Left colon (tissue), 2 donors: Measurements from ENCODE around the gene RNU1-3. TPM values are rescaled to one million over a fixed set of nuclear protein-coding genes. Genes with fewer than 3 reads are reported as not detected.
A peak's percentile ranks its signal among the peaks of the same experiment; 100 is the strongest.
"Not testable (repeated sequence)": the region's sequence is repeated elsewhere in the genome, so short reads cannot be mapped to it uniquely, and the experiment has no call there.

Experiments used
- ATAC-seq: fragments of 200-7000 bp; cut with Tn5 transposase; one replicate; pipeline ENCODE4 v1.9.1; 2020; ENCODE audit warnings: mild to moderate bottlenecking, moderate library complexity
- DNase-seq, 2 donors: peaks; one replicate each; pipeline ENCODE4 v3.0.0-alpha.2; 2020
- intact Hi-C, 2 donors: fragments of 100-400 bp; cut with DNase I in 1 of 2; cut with micrococcal nuclease in 1 of 2; formaldehyde crosslinking; loops; one replicate each; pipeline versions ENCODE4 v1.11.2 to v1.14.0; 2022; cut with DNase I, micrococcal nuclease
- long read RNA-seq: library from polyadenylated mRNA; unstranded; transcript quantifications from one replicate; pipeline ENCODE4 v2.0.0, GENCODE V29; 2021
- total RNA-seq, 2 donors: library from RNA; stranded (reverse); fragmentation: NEBNext Ultra II Directional; extraction: Animal tissue kit (Norgen Biotek cat#: 25700); gene quantifications; one replicate each; pipeline ENCODE4 v1.2.1, GENCODE V29; 2021
- donor health status: DM: no; HTN: no; CAD: no.
- donor health status: DM: yes; HTN: yes; CAD: no.

Gene RNU1-3
- total RNA-seq: 1,000 to 10,000 TPM; 3,977 to 5,589 TPM
- long read RNA-seq: 0 reads

GRCh38 chr1:16666502-16667413, at the start of gene RNU1-3:
RNU1-3 (minus strand) TSS chr1:16666948.
- peak; percentile 99 for ATAC-seq
- intact Hi-C loops, DNase-seq: not testable (repeated sequence)

- intact Hi-C loops, ATAC-seq, DNase-seq: not testable (repeated sequence)
Measured at GRCh38 chr1:16713480-16713879, 46.7 kb upstream of the RNU1-3 start.

GRCh38 chr1:16712984-16713383, 46.2 kb upstream of the RNU1-3 start:
- DNase-seq, intact Hi-C loops, ATAC-seq: not testable (repeated sequence)

DNA sequence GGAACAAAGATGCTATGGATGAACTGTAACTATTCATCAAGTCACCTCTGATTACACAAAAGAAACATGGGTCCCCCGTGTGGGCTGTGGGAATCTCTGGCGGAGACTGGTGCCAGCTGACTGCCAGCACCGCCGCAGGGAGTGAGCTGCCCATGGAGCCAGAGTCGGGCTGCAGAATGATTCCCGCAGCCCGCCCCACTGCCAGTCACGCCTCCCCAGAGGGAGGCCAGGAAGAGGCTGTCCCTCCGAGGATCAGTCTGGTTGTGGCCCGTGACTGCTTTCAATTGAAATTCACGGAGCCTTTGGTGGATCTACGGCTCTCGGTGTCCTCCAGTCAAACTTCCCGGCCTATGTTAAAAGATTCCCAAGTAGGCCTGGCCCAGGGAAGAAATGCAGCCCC, 45.8 kb upstream of the RNU1-3 start:
- intact Hi-C loops, ATAC-seq, DNase-seq: not testable (repeated sequence)

DNA sequence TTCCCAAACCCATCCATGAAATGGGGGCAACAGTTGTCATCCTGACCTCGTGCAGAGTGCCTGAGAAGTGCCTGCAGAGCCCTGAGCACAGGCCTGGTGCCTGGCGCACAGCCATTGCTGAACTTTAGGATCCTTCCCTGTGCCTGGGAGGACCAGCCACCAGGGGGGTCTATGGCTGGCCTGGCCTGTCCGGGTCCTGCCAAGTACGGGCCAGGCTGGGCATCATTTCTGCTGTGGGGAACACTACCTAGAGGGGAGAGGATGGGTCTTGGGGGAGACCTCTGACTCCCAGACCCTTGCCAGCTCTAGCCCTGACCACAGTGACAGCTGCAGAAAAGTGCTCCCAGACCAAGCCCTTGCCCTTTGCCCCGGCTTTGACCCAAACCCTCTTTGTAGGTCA, 45.4 kb upstream of the RNU1-3 start:
- intact Hi-C loops: not testable (repeated sequence)

DNA sequence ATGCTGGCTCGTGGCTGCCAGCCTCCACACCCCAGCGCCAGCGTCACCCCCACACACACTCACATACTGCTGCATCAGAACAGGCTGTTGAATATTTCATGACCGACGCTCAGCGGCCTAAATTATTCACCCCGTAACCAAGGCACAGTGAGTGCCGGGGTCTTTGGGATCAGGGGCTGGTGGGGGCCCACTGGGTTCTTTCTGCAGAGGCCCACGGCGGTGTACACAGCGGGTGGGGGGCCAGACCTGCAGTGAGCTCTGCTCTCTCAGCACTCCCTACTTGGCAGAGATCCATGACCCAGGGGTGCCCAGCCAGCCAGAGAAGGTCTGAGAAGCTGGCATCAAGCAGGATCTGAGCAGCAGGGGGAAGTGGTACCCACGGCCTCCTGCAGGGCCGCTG, 43.9 kb upstream of the RNU1-3 start:
- DNase-seq, intact Hi-C loops, ATAC-seq: not testable (repeated sequence)

More for the DNA sequence above, 45.4 kb upstream of the RNU1-3 start:
- DNase-seq, ATAC-seq: not testable (repeated sequence)

- ATAC-seq: peak; percentile 63
- intact Hi-C loops: not testable (repeated sequence)
- DNase-seq: peak in 1 of 2 donors; percentile 60
Measured at GRCh38 chr1:16709659-16710087, 42.9 kb upstream of the RNU1-3 start.

DNA sequence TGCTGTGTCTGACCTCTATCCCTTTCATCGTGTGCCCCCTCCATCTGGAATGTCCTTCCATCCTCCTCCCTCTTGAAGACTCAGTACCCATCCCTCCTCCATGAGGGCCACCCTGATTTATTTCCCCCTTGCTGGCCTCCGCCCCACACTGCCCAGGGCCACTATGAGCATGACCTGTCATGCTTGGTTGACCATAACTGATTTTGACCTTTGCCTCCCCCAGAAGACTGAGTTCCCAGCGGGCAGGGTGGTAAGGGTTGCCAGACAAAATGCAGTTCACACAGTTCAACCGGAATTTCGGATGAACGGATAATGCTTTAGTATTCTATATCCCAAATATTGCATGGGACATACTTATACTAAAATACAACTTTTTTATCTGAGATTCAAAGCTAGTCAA, 42.0 kb upstream of the RNU1-3 start:
- ATAC-seq, intact Hi-C loops, DNase-seq: not testable (repeated sequence)

GRCh38 chr1:16707130-16708093, 40.7 kb upstream of the RNU1-3 start:
- DNase-seq, intact Hi-C loops: not testable (repeated sequence)
- ATAC-seq: peak; percentile 73

DNA sequence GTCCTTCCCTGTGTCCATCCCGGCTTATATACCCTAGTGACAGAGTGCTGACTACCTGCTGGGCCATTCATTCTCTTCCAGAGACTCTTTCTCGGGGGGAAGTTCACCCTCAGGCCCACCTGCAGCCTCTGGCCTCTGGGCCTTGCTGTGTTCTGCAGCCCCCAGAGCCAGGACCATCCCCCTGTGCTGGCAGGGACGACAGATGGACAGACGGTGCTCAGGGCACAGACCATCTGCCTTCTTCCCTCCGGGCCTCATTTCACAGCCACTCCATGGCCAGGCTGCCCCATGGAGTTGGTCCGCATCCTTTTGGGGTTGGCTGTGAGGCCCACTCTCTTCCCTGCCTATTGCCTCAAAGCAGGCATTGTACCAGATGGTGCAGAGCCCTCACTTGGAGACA, 39.6 kb upstream of the RNU1-3 start:
- ATAC-seq, DNase-seq, intact Hi-C loops: not testable (repeated sequence)

GRCh38 chr1:16704502-16705100, 37.9 kb upstream of the RNU1-3 start:
- ATAC-seq, DNase-seq, intact Hi-C loops: not testable (repeated sequence)

GRCh38 chr1:16704076-16704475, 37.3 kb upstream of the RNU1-3 start:
- intact Hi-C loops, ATAC-seq, DNase-seq: not testable (repeated sequence)

DNA sequence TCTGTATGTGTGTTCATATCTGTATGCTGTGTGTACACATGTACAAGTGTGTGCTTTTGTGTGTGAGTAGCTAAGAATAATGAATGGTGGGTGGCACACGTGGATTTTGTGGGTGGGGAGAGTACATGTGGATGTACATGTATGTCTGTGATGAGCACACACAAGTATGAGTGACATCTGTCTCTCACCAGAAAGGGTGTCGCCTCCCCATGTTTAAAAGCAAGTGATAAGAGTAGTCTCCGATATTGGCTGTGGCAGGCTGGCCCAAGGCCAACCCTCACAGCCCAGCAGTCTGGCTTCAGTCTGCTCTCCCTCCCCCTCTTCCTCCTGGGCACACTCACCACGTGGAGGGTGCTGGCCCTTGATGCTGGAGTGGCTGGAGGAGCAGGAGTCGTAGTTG, 36.9 kb upstream of the RNU1-3 start:
- DNase-seq, intact Hi-C loops: not testable (repeated sequence)
- peak; percentile 12 for ATAC-seq

GRCh38 chr1:16703141-16703540, 36.4 kb upstream of the RNU1-3 start:
- intact Hi-C loops, DNase-seq: not testable (repeated sequence)
- ATAC-seq: peak; percentile 62

DNA sequence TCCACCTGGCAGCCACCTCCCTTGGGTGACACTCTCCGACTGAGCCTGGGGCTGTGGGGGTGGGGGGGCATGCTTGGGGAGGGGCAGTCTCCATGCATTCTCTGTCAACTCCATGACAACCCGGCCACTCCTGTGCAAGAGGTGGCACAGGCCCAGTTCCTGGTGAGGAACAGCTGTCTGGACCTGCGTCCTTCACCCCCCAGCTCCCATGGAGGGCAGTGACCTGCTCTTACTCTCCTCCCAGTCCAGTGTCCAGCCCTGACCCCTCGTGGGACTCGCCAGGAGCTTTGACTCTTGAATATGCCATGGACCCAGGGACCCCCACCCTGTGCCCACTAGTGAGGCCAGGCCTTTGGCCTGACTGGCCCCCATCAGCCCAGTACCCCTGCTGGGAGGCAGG, 35.5 kb upstream of the RNU1-3 start:
- intact Hi-C loops, DNase-seq: not testable (repeated sequence)

GRCh38 chr1:16701189-16701588, 34.4 kb upstream of the RNU1-3 start:
- ATAC-seq: peak; percentile 6
- DNase-seq, intact Hi-C loops: not testable (repeated sequence)

More for the DNA sequence above, 35.5 kb upstream of the RNU1-3 start:
- ATAC-seq: not testable (repeated sequence)

- ATAC-seq, DNase-seq, intact Hi-C loops: not testable (repeated sequence)
Measured at GRCh38 chr1:16700138-16700895, 33.6 kb upstream of the RNU1-3 start.

GRCh38 chr1:16699440-16699839, 32.7 kb upstream of the RNU1-3 start:
- DNase-seq, ATAC-seq, intact Hi-C loops: not testable (repeated sequence)
